Endothelial cell of umbilical vein (primary cell): ENCODE measurements around the gene PARD3B. TPM values are rescaled to one million over a fixed set of nuclear protein-coding genes. Genes with fewer than 3 reads are reported as not detected.

Experiments
- BruUV-seq: library from RNA; stranded (reverse); fragments of 400-500 nt; replicated peaks from 2 replicates; lab custom pipeline; 2021; lab: Mats Ljungman, UMichigan
- CTCF ChIA-PET: fragments of 300-600, 350-600 bp; sonication (Branson Sonifier 250); formaldehyde crosslinking; loops from one replicate; lab custom pipeline; 2021; ENCODE audit warnings: antibody characterized with exemption, inconsistent platforms; lab: Charles Lee
- POLR2A ChIA-PET: fragments of 300-600, 350-600 bp; sonication (Branson Sonifier 250); formaldehyde crosslinking; loops from one replicate; lab custom pipeline; 2021; ENCODE audit warnings: antibody characterized with exemption, inconsistent platforms; lab: Charles Lee
- DNase-seq: peaks from one replicate; pipeline ENCODE4 v3.0.0-alpha.2; 2011; ENCODE audit warnings: low read depth, low spot score
- FAIRE-seq: peaks from 2 replicates; lab custom pipeline; 2011; peaks lifted over from hg19 to GRCh38; lab: Jason Lieb, UNC
- H2AFZ ChIP-seq: 2 replicates; pipeline ENCODE4 v1.6.0; 2012; ENCODE audit warnings: low read depth, low read length, control low read depth, inconsistent platforms
- H3K27ac ChIP-seq: 2 replicates; pipeline ENCODE4 v1.5.1; 2011; ENCODE audit warnings: low read depth, mild to moderate bottlenecking, control low read depth, low read length, moderate library complexity; ENCODE audit not compliant: insufficient read depth
- H3K27me3 ChIP-seq, 2 experiments: 2 replicates each; pipeline versions ENCODE4 v1.6.0 to v1.6.1; 2011; ENCODE audit warnings: low read length in 2 of 2, mixed read lengths in 1 of 2; ENCODE audit not compliant: control insufficient read depth in 2 of 2, insufficient read depth in 2 of 2
- H3K36me3 ChIP-seq, 2 experiments: 2 replicates in 1 of 2; 3 replicates in 1 of 2; pipeline ENCODE4 v1.5.1; 2011; ENCODE audit warnings: low read length in 2 of 2, mild to moderate bottlenecking in 1 of 2, moderate library complexity in 1 of 2; ENCODE audit not compliant: control insufficient read depth in 2 of 2, insufficient read depth in 2 of 2; ENCODE audit errors: extremely low read depth in 1 of 2
- H3K4me1 ChIP-seq: 3 replicates; pipeline ENCODE4 v1.5.1; 2011; ENCODE audit warnings: mild to moderate bottlenecking, low read length; ENCODE audit not compliant: control insufficient read depth, insufficient read depth; ENCODE audit errors: extremely low read depth
- H3K4me2 ChIP-seq: 2 replicates; pipeline ENCODE4 v1.6.1; 2011; ENCODE audit warnings: low read length, control low read depth, mixed read lengths; ENCODE audit not compliant: insufficient read depth
- H3K4me3 ChIP-seq, 3 experiments: fragments of 200-600 bp in 1 of 3; sonication (generic), shearing (Covaris generic) in 1 of 3; replicated peaks in 1 of 3; 2 replicates each; pipeline ENCODE4 v1.5.1; 2011 to 2016; ENCODE audit warnings: control low read depth in 3 of 3, low read length in 3 of 3, mild to moderate bottlenecking in 2 of 3, inconsistent platforms in 1 of 3, low read depth in 1 of 3, moderate library complexity in 1 of 3; ENCODE audit not compliant: insufficient read depth in 1 of 3
- H3K79me2 ChIP-seq: 2 replicates; pipeline ENCODE4 v1.6.0; 2012; ENCODE audit warnings: low read length, inconsistent platforms; ENCODE audit not compliant: control insufficient read depth, insufficient read depth
- H3K9ac ChIP-seq: replicated peaks from 2 replicates; pipeline ENCODE3; 2011; ENCODE audit warnings: low read length, control low read depth; ENCODE audit not compliant: insufficient read depth; ENCODE audit errors: extremely low read depth
- H3K9me1 ChIP-seq: replicated peaks from 3 replicates; pipeline ENCODE4 v1.6.0; 2011; ENCODE audit warnings: mild to moderate bottlenecking, low read length; ENCODE audit not compliant: control insufficient read depth, insufficient read depth; ENCODE audit errors: extremely low read depth
- H3K9me3 ChIP-seq: replicated peaks from 2 replicates; pipeline ENCODE4 v1.5.1; 2012; ENCODE audit warnings: low read length, inconsistent platforms; ENCODE audit not compliant: control insufficient read depth, insufficient read depth
- H4K20me1 ChIP-seq: replicated peaks from 2 replicates; pipeline ENCODE3; 2011; ENCODE audit warnings: mild to moderate bottlenecking, low read length; ENCODE audit not compliant: control insufficient read depth, insufficient read depth; ENCODE audit errors: extremely low read depth
- CTCF ChIP-seq, 2 donors: IDR thresholded peaks; 1 replicate in 1 of 2; 2 replicates in 1 of 2; pipeline ENCODE4 v1.5.1; 2011; ENCODE audit warnings: low read length in 2 of 2, mild to moderate bottlenecking in 2 of 2, moderate library complexity in 2 of 2, control low read depth in 1 of 2, inconsistent platforms in 1 of 2, low read depth in 1 of 2; ENCODE audit not compliant: insufficient read depth in 1 of 2; ENCODE audit errors: extremely low read depth in 1 of 2
- EZH2 ChIP-seq: IDR thresholded peaks from 2 replicates; pipeline ENCODE4 v1.6.1; 2012; ENCODE audit warnings: borderline replicate concordance, low read depth, mild to moderate bottlenecking, moderate library complexity, low read length, inconsistent platforms; ENCODE audit not compliant: severe bottlenecking
- FOS ChIP-seq: IDR thresholded peaks from 2 replicates; pipeline ENCODE4 v1.6.1; 2011; ENCODE audit warnings: mild to moderate bottlenecking, low read length, moderate library complexity, borderline replicate concordance; ENCODE audit not compliant: insufficient read depth
- GATA2 ChIP-seq: IDR thresholded peaks from 2 replicates; pipeline ENCODE4 v1.7.0; 2011; ENCODE audit warnings: low read depth, mild to moderate bottlenecking, moderate library complexity, mixed read lengths, low read length; ENCODE audit not compliant: insufficient read length, insufficient read depth
- JUN ChIP-seq: IDR thresholded peaks from 2 replicates; pipeline ENCODE4 v1.6.1; 2011; ENCODE audit warnings: borderline replicate concordance, low read depth; ENCODE audit not compliant: insufficient read length, insufficient read depth
- MAX ChIP-seq: IDR thresholded peaks from 2 replicates; pipeline ENCODE4 v1.6.1; 2011; ENCODE audit not compliant: insufficient read depth, insufficient read length
- MYC ChIP-seq: IDR thresholded peaks from one replicate; pipeline ENCODE4 v1.6.1; 2011; ENCODE audit warnings: mild to moderate bottlenecking, low read depth, low read length
- POLR2A ChIP-seq: IDR thresholded peaks from 2 replicates; pipeline ENCODE4 v1.6.1; 2012; ENCODE audit warnings: low read depth, mild to moderate bottlenecking, control low read depth, low read length
- POLR2AphosphoS5 ChIP-seq: IDR thresholded peaks from 2 replicates; pipeline ENCODE4 v1.6.1; 2012; ENCODE audit warnings: low read depth, mild to moderate bottlenecking, control low read depth, low read length, moderate library complexity; ENCODE audit not compliant: insufficient read depth
- dilution Hi-C: fragments of 300-500 bp; cut with MboI; formaldehyde crosslinking; loops from one replicate; pipeline ENCODE4 v1.15.0; 2019; ENCODE audit warnings: low sequenced_read_pairs; ENCODE audit not compliant: extremely low pct_ligation_motif_present
- intact Hi-C: fragments of 100-400 bp; cut with micrococcal nuclease; formaldehyde crosslinking; loops from one replicate; pipeline ENCODE4 v1.10.0; 2022
- polyA plus RNA-seq, 4 experiments: library from polyadenylated mRNA; depleted of rRNA in 3 of 4; stranded (reverse) in 3 of 4; unstranded in 1 of 4; fragments of >200 nt; gene quantifications; 2 replicates each; pipeline versions ENCODE4 v1.2.1 to v1.2.3, GENCODE V29; 2011 to 2012; ENCODE audit warnings: missing spikeins in 1 of 4
- total RNA-seq: library from RNA; stranded (reverse); gene quantifications from 2 replicates; pipeline ENCODE4 v1.2.3, GENCODE V29; 2021

Gene PARD3B
- total and polyA plus RNA-seq, 2 donors (not counting 3 experiments of a cell fraction or from before 2014, with no cell fraction given) = 2.2 to 30.9 TPM

- DNase-seq = no peak
- Histone ChIP-seq H3K9me3 (no peaks in the 10 kb centered on the region), H3K27ac (no peak overlapping the region), H3K4me1 (no peaks in the 10 kb centered on the region), H3K9me1 (no peaks in the 10 kb centered on the region), H3K9ac (no peak overlapping the region), H3K79me2 (no peaks in the 10 kb centered on the region), H4K20me1 (no peaks in the 10 kb centered on the region), H2AFZ (no peak overlapping the region), H3K4me3 (no peak overlapping the region), H3K27me3 (peaks cover 5 to 20% of the 10 kb centered on the region in 2 experiments), H3K4me2 (no peak overlapping the region), H3K36me3 (no peaks in the 10 kb centered on the region)
- no TSS peak for BruUV-seq
- ChIA-PET POLR2A (no interaction called here), CTCF (interaction anchor here (1.5 kb wide), 1 partner anchor 15 kb away, joined by 6 read pairs; no protein-coding TSS in a partner anchor)
- dilution Hi-C loops = no loop called here
- TF ChIP-seq MAX (no peak), EZH2 (no peak), POLR2AphosphoS5 (no peak), CTCF (IDR thresholded peaks at IDR 0.05; ENCODE audit: extremely low read depth in 1 of 2, insufficient read depth in 1 of 2, low read depth in 1 of 2, low read length in 2 of 2) (no peak), GATA2 (no peak), POLR2A (no peak), MYC (no peak), FOS (no peak), JUN (no peak)
- no peak for FAIRE-seq
- intact Hi-C loops = no loop called here
These were observed 1116.0 kb downstream of the PARD3B start for GRCh38 chr2:205661281-205661680.
